8988T (cell line): ENCODE results near the gene PTPRK.

Source experiments
- DNase-seq: peaks from one replicate; pipeline ENCODE4 v3.0.0; 2011

The PTPRK gene

GRCh38 chr6:128337619-128338018 lies 182.8 kb downstream of the PTPRK start:
- no peak for DNase-seq

DNA sequence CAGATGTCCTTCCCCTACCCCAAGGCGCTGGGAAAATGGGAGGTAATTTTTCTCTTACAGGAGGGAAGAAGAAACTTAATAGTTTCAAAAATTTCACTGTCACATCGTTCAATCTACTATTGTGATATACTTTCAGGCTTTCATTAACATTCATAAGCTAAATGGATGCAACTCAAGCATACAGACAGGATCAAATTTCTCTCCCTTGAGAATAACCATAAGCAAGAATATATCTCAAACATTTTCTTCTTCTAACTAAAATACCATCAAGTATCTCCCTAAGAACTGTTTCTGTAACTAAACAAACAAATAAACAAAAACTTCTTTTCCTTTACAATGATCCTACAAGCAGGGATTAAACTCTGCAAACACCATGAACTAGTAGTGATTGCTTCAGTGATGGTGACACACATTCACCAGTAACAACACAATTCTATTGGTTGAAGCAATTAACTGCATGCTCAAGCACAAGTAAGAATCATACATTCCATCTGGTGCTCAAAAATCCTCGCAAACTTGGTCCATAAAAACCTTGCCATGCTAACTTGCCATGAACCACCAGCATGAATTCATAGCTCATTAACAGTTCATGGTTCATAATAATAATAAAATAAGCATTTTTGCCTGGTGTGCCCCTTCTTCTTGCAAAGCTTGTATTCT lies 183.8 kb downstream of the PTPRK start:
- no peak for DNase-seq

GRCh38 chr6:128335963-128336362 lies 184.4 kb downstream of the PTPRK start:
- DNase-seq = no peak

- no peak for DNase-seq
Observed at GRCh38 chr6:128333581-128334223, 186.7 kb downstream of the PTPRK start.

DNA sequence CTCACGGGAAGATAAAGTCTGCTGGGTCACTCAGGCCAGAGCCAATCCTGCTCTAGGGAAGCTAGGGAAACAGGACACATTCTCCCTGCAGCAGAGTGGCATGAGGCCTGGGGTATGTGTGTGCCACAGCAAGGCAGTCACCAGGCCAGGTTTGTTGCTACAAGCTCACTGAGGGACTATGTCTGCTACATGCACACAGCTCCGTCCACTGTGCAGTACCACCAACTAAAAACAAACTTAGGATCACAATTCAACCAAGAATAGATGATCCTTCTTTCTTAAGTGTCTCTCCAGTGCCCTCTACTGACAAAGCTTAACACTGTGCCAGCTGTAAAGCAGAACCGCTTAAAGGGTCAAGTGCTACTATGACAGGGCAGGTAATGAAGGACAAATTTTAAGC lies 192.5 kb downstream of the PTPRK start:
- DNase-seq = no peak

DNA sequence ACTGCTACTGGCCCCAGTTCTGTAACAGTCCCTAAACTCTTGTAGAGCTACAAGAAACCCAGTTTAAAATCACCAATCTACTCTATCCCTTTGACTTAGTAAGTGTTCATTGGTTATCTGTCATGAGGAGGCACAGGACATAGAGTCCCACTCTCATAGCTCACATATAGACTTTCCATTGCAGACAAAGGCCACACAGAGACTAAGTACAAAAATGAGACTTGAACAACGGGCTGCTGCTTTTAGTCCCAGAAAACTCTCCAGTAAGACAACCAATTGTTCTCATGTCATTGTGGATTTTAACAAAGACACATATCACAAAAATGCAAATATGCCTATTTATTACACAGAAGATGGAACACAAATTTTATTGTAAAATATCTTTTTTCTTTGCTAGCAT lies 197.4 kb downstream of the PTPRK start:
- no peak for DNase-seq

GRCh38 chr6:128319946-128320345 lies 200.5 kb downstream of the PTPRK start:
- DNase-seq = no peak

DNA sequence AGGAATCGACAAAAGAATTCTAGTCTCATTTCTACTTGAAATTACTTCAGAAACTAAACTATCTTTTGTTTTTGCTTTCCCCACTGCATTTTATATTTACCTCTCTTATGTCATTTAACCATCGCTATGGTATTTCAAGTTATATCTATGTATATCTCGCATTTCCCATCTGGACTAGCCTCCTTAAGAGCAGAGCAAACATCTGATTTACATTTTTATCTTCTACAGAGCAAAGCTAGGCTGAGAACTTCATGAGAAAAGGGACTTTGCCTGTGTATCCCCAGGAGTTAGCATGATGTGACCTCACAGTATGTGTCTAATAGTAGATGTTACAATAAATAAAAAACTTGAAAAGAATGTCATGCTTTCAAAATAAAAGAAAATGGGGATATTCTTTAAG lies 201.2 kb downstream of the PTPRK start:
- no peak for DNase-seq

DNA sequence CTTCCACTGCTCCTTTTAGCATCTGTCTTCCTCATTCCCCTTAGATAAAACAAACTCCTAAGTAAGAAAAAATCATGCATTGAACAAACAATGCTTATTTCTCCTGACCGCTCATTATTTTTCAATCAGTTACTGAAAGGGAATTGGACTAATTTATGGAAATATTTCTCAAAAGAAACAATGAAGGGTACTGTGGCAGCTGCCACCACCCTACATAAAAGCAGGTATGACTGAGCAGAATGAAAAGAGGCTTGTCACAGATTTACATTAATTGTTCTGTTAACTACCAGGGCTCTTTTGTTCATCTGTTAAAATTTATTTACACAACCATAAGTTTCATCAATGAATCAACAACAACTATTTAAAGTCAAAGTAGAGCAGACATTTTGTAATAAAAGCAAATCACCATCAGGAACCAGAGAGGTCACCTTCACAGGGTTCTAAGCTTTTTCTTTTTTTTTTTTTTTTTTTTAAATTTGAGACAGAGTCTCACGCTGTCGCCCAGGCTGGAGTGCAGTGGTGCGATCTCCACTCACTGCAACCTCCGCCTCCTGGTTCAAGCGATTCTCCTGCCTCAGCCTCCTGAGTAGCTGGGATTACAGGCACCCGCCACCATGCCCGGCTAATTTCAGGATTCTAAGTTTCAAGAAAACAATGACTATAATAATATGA lies 204.0 kb downstream of the PTPRK start:
- no peak for DNase-seq

- no peak for DNase-seq
Observed at GRCh38 chr6:128314190-128314589, 206.2 kb downstream of the PTPRK start.

DNA sequence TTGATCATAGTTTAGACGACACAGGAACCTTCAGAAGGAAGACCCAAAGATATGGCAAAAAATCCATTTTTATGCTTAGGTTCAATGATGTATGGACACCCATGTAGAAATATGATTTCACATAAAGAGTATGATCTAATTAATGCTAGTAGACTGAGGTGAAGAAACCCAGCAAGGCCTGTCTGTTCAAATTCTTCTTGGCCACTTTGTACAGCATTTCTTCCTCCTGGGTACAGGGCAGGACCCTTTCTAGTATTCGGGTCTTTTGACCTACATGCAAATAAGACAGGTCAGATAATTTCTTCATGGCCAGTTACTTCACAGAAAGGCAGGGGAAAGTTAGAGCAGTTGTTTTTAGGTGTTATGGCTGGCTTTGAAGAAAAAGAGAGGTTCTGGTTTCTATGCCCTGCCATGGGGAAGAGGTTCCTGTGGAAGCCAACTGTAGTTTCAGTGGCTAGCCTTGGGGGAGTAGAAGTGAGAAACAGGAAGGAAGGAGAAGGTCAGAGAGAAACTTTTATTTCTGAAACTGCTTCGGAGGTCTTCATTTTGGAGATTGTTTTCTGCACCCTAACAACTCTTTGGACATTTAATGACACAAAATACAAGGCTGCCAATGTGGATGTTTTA lies 208.3 kb downstream of the PTPRK start:
- no peak for DNase-seq

- DNase-seq = no peak
Observed at GRCh38 chr6:128310451-128310850, 209.9 kb downstream of the PTPRK start.

DNA sequence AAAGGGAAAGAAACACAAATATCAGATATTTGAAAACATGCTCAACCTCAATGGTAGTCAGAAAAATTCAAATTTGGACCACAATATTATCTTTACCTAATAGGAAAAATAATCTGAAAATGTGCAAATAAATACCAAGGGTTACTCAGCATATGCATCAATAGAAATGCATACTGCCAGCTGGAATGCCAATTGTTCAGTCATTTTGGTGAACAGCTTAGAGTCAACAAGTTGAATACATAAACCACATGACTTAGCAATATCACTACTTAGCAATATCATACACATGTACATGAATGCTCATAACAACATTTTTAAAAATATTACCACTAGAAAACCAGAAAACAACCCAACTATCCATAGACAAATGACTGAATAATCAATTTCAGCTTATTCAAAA lies 212.7 kb downstream of the PTPRK start:
- DNase-seq = no peak

GRCh38 chr6:128305976-128306375 lies 214.4 kb downstream of the PTPRK start:
- DNase-seq = no peak

GRCh38 chr6:128305228-128305627 lies 215.2 kb downstream of the PTPRK start:
- DNase-seq = no peak

- DNase-seq = no peak
Observed at GRCh38 chr6:128303870-128304269, 216.5 kb downstream of the PTPRK start.

GRCh38 chr6:128302942-128303341 lies 217.5 kb downstream of the PTPRK start:
- no peak for DNase-seq

- DNase-seq = no peak
Observed at GRCh38 chr6:128295670-128296069, 224.7 kb downstream of the PTPRK start.

DNA sequence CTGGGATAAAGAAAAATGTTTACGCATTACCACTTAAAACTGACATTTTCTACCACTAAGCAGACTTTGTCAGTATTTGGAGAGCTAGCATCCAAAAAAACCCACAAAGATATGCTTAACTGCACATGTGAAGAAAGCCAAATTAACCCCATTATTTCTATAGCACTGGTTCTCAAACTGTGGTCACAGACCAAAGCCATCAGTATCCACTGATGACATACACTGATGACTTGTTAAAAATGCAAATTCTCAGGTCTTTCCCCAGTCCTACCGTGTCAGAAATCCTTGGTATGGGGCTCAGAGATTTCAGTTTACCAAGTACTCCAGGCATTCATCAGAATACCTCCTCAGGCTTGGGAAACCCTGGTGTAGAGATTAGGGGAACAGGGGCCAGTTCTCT lies 230.2 kb downstream of the PTPRK start:
- no peak for DNase-seq

GRCh38 chr6:128284128-128284527 lies 236.3 kb downstream of the PTPRK start:
- DNase-seq = no peak

- DNase-seq = no peak
Observed at GRCh38 chr6:128282961-128283360, 237.4 kb downstream of the PTPRK start.

GRCh38 chr6:128280960-128281359 lies 239.4 kb downstream of the PTPRK start:
- no peak for DNase-seq

- DNase-seq = no peak
Observed at GRCh38 chr6:128280066-128280465, 240.3 kb downstream of the PTPRK start.

GRCh38 chr6:128278836-128279235 lies 241.6 kb downstream of the PTPRK start:
- no peak for DNase-seq
